Parathyroid adenoma (tissue), 2 donors: ENCODE data around the gene CLCN7.

ENCODE experiments used
- H2AFZ ChIP-seq: fragments of 300-600 bp; sonication (generic); one replicate; pipeline ENCODE4 v1.7.0; 2017; ENCODE audit warnings: antibody characterized with exemption, mild to moderate bottlenecking
- H3K27ac ChIP-seq: fragments of 300-600 bp; sonication (generic); one replicate; pipeline ENCODE4 v1.7.0; 2017
- H3K27me3 ChIP-seq: fragments of 300-600 bp; sonication (generic); one replicate; pipeline ENCODE4 v1.7.0; 2017; ENCODE audit warnings: low read length; ENCODE audit not compliant: control insufficient read depth, insufficient read depth
- H3K36me3 ChIP-seq: fragments of 300-600 bp; sonication (generic); one replicate; pipeline ENCODE4 v1.7.0; 2017; ENCODE audit warnings: low read length; ENCODE audit not compliant: control insufficient read depth, insufficient read depth
- H3K4me1 ChIP-seq: fragments of 300-600 bp; sonication (generic); one replicate; pipeline ENCODE4 v1.7.0; 2017; ENCODE audit warnings: control low read depth
- H3K4me2 ChIP-seq: fragments of 300-600 bp; sonication (generic); one replicate; pipeline ENCODE4 v1.7.0; 2017; ENCODE audit warnings: low read length
- H3K4me3 ChIP-seq: fragments of 300-600 bp; sonication (generic); one replicate; pipeline ENCODE4 v1.7.0; 2017; ENCODE audit warnings: low read depth, low read length
- H3K79me2 ChIP-seq: fragments of 300-600 bp; sonication (generic); one replicate; pipeline ENCODE4 v1.7.0; 2017; ENCODE audit warnings: control low read depth
- H3K9ac ChIP-seq: fragments of 300-600 bp; sonication (generic); one replicate; pipeline ENCODE4 v1.7.0; 2017; ENCODE audit warnings: mild to moderate bottlenecking
- H3K9me3 ChIP-seq: fragments of 300-600 bp; sonication (generic); one replicate; pipeline ENCODE4 v1.7.0; 2017; ENCODE audit warnings: low read length; ENCODE audit not compliant: control insufficient read depth
- TF ChIP-seq, protein P1 (sequence below): fragments of 300-600 bp; sonication (generic); IDR thresholded peaks from one replicate; pipeline ENCODE4 v1.7.0; 2017; ENCODE audit warnings: antibody characterized with exemption, mild to moderate bottlenecking
- donor health status: primary hyperparathyroidism.

Gene CLCN7

DNA sequence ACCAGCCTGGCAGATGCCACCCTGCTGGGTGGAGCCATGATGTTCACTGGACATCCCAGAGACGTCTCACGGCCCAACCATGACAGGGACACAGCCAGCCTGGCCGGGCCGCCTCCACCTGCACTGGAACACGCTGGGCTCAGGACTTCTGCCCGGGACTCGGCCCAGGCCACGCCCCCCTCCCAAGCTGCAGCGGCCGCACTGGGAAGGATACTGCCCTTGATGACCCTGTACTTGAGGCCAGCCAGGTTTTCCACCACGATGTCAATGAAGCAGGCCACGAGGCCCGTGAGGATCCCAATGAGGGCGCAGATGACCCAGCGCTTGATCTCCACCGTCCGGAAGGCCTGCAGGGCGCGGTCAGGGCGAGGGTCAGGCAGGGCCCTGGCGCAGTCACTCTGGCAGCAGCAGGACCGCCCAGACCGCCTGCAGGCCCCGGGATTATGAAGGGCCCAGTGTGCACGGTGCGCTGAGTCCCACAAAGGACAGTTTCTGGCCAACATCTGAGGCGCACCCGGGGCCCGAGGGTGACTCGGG is 14.2 kb downstream of the CLCN7 start:
- no peak overlapping the region for H2AFZ ChIP-seq
- no peak overlapping the region for H3K4me2 ChIP-seq
- no peaks in the 10 kb centered on the region for H3K27me3 ChIP-seq
- no peak overlapping the region for H3K27ac ChIP-seq
- H3K9me3 ChIP-seq = no peaks in the 10 kb centered on the region
- H3K79me2 ChIP-seq = peaks cover 7% of the 10 kb centered on the region
- no peak overlapping the region for H3K4me3 ChIP-seq
- TF ChIP-seq, protein P1, sequence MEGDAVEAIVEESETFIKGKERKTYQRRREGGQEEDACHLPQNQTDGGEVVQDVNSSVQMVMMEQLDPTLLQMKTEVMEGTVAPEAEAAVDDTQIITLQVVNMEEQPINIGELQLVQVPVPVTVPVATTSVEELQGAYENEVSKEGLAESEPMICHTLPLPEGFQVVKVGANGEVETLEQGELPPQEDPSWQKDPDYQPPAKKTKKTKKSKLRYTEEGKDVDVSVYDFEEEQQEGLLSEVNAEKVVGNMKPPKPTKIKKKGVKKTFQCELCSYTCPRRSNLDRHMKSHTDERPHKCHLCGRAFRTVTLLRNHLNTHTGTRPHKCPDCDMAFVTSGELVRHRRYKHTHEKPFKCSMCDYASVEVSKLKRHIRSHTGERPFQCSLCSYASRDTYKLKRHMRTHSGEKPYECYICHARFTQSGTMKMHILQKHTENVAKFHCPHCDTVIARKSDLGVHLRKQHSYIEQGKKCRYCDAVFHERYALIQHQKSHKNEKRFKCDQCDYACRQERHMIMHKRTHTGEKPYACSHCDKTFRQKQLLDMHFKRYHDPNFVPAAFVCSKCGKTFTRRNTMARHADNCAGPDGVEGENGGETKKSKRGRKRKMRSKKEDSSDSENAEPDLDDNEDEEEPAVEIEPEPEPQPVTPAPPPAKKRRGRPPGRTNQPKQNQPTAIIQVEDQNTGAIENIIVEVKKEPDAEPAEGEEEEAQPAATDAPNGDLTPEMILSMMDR = no peak
- H3K4me1 ChIP-seq = no peaks in the 10 kb centered on the region
- H3K36me3 ChIP-seq = no peaks in the 10 kb centered on the region
- H3K9ac ChIP-seq = no peak overlapping the region

DNA sequence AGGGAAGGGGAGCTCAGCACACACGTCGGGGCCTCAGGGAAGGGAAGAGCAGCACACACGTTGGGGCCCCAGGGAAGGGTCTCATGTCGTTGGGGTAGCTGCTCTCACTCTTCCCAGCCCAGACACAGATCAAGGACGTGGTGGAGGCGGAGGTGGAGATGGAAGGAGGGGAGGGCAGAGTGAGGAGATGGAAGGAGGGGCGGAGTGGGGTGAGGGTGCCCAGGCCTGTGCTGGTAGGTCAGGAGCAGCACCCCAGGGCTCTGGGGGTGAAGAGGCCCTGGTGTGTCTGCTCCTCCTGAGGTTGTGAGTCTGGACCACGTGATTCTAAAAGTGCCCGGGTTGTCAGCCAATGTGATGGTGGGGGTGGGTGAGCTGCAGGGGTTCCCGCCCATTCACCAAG is 14.9 kb downstream of the CLCN7 start:
- Histone ChIP-seq H3K4me3 (no peak overlapping the region), H3K4me1 (no peaks in the 10 kb centered on the region), H3K4me2 (no peak overlapping the region), H3K27ac (no peak overlapping the region), H3K9ac (no peak overlapping the region), H3K36me3 (no peaks in the 10 kb centered on the region), H3K9me3 (no peaks in the 10 kb centered on the region), H2AFZ (no peak overlapping the region), H3K79me2 (peaks cover 6% of the 10 kb centered on the region), H3K27me3 (no peaks in the 10 kb centered on the region)
- TF ChIP-seq, protein P1 = no peak

DNA sequence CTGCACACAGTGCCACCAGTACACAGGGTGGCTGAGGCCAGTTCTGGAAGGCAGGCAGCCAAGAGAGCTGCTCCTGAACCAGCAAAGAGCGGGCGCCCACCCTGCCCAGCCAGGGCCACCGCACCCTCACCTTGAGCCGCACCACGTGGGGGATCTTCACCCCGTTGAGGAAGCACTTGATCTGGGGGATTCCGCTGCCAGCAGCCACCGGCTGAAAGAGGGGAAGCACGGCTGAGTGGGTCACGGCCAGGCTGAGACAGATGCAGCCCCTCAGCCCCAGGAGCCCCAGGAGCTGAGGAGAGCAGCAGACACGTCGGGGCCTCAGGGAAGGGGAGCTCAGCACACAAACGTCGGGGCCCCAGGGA is 15.9 kb downstream of the CLCN7 start:
- Histone ChIP-seq H3K79me2 (peaks cover 4% of the 10 kb centered on the region), H3K27me3 (no peaks in the 10 kb centered on the region), H3K9me3 (no peaks in the 10 kb centered on the region), H3K4me1 (no peaks in the 10 kb centered on the region), H3K27ac (no peak overlapping the region), H3K9ac (no peak overlapping the region), H3K4me3 (no peak overlapping the region), H2AFZ (no peak overlapping the region), H3K36me3 (no peaks in the 10 kb centered on the region), H3K4me2 (no peak overlapping the region)
- TF ChIP-seq, protein P1 = no peak

DNA sequence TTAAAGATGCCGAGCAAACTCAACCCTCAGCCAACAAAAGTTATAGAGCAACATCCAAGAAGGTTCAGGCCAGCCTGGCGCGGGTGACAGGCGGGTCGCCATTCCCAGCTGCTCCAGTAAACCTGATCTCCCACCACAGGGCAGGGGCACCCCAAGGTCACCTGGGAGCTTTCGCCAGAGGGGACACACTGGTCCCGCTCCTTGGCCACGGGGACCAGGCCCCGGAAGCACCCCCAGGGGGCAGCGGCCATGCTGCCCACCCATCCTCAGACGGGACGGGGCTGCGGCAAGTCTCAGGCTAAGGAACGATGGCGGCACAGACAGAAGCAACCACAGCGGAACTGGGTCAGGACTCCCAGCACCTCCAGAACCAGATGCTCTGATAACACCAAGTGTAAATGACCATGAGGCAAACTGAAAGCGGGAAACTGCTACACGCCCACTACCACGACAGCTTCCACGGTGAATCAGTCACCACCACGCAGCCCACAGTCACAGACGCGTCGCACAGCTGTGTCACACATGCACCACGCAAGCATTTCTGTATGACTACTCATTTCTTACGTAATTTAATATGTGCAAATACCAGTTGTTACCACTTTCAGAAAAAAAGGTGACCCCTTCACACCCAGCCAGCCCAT is 16.4 kb downstream of the CLCN7 start:
- Histone ChIP-seq H3K27me3 (no peaks in the 10 kb centered on the region), H3K79me2 (peaks cover 4% of the 10 kb centered on the region), H2AFZ (no peak overlapping the region), H3K4me2 (no peak overlapping the region), H3K9ac (no peak overlapping the region), H3K4me3 (no peak overlapping the region), H3K4me1 (no peaks in the 10 kb centered on the region), H3K27ac (no peak overlapping the region), H3K9me3 (no peaks in the 10 kb centered on the region), H3K36me3 (no peaks in the 10 kb centered on the region)
- TF ChIP-seq, protein P1 = no peak
